Measurements from ENCODE around the gene MRM3. TPM values are rescaled to one million over a fixed set of nuclear protein-coding genes. Genes with fewer than 3 reads are reported as not detected.

MRM3 gene
- total RNA-seq, 1 donor from 2014 or later, result 17.0 TPM

DNA sequence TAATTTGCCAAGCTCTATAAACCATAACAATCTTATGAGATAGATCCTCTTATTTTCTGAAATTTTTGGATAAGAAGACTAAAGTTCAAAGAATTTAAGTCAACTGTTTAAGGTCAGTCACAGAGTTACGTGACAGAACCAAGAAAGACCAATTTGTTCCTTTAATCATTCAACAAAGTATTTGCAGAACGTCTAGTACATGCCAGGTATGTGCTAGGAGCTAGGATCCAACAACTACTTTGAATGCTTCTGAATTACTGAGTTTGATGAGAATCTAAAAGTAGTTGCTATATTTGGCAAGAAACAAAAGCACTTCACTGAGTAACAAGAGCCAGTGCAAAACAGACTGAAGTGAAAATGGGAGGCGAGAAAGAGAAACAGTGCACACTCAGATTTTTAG, 15.1 kb upstream of the MRM3 start:
- no peaks in the 10 kb centered on the region for H3K4me1 ChIP-seq
- H3K27me3 ChIP-seq, result no peaks in the 10 kb centered on the region
- H3K27ac ChIP-seq, result no peak overlapping the region
- intact Hi-C loops (cut with DNase I), result no loop called here
- H3K9me3 ChIP-seq, result no peaks in the 10 kb centered on the region
- H3K4me3 ChIP-seq, result no peak overlapping the region
- peaks cover 41 to 62% of the 10 kb centered on the region in 2 donors for H3K36me3 ChIP-seq
- TF ChIP-seq, protein P1, sequence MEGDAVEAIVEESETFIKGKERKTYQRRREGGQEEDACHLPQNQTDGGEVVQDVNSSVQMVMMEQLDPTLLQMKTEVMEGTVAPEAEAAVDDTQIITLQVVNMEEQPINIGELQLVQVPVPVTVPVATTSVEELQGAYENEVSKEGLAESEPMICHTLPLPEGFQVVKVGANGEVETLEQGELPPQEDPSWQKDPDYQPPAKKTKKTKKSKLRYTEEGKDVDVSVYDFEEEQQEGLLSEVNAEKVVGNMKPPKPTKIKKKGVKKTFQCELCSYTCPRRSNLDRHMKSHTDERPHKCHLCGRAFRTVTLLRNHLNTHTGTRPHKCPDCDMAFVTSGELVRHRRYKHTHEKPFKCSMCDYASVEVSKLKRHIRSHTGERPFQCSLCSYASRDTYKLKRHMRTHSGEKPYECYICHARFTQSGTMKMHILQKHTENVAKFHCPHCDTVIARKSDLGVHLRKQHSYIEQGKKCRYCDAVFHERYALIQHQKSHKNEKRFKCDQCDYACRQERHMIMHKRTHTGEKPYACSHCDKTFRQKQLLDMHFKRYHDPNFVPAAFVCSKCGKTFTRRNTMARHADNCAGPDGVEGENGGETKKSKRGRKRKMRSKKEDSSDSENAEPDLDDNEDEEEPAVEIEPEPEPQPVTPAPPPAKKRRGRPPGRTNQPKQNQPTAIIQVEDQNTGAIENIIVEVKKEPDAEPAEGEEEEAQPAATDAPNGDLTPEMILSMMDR (IDR thresholded peaks at IDR 0.05), result no peak
- DNase-seq (ENCODE audit: low spot score in 2 of 2), result no peak

DNA sequence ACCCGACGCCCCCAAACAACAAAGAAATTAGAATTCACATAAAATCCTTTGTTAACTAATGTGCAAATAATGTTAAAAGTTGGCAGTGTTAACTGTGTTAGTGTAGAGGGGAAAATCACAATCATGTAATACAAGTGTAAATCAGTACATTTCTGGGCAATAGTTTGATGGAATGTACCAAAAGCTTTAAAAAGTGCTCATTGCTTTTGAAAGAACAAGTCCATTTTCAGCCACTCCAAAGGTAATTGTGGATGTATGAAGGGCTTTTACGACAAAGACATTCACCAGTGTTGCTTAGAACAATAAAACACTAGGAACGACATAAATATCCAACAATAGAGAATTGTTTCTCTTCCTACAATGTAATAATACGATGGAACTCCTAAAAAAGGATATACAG, 9.1 kb upstream of the MRM3 start:
- no peaks in the 10 kb centered on the region for H3K9me3 ChIP-seq
- no peak overlapping the region for H3K4me3 ChIP-seq
- TF ChIP-seq, protein P1 (IDR thresholded peaks at IDR 0.05), result no peak
- H3K4me1 ChIP-seq, result no peaks in the 10 kb centered on the region
- no peaks in the 10 kb centered on the region for H3K27me3 ChIP-seq
- H3K27ac ChIP-seq, result no peak overlapping the region
- H3K36me3 ChIP-seq, result peaks cover 65 to 80% of the 10 kb centered on the region in 2 donors
- intact Hi-C loops (cut with DNase I), result no loop called here
- no peak for DNase-seq (ENCODE audit: low spot score in 2 of 2)

DNA sequence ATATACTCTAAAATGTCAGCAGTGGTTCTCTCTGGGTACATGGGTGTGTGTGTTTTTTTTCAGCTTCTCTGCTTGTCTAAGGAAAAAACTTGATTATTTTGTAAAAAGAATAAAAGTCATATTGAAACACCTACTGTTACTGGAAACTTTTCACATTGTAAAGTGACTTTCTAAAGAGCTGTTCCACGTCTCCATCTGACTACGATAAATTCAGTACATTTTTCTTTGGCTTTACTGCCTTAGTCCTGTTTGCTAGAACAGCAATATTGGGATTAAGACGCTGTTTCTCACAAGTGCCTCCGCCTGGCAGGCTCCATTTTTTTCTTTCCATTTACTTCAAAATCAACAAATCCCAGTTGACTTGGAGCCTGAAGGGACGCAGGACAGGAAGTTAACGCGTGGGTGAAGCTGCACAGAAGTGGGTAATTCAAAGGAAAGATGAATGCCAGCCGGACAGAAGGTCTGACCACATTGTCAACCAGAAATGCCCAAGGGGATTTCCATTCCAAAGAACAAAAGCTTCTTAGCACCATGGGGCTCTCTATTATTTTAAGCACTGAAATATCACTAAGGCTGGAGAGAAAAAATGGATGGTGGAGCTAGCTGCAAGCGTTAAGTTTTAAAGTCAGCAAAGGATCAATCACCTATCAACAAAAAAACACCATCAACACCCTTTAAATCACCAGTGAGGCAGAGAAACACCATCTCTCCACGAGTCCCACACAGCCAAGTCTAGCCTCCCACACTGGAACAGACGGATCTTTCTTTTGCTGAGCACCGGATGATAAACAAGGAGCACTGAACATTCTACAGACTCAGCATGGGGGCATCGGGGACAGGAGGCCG, 8.5 kb upstream of the MRM3 start:
- TF ChIP-seq, protein P1 (IDR thresholded peaks at IDR 0.05), result no peak
- Histone ChIP-seq H3K9me3 (no peaks in the 10 kb centered on the region), H3K4me1 (no peaks in the 10 kb centered on the region), H3K4me3 (no peak overlapping the region), H3K27me3 (no peaks in the 10 kb centered on the region), H3K36me3 (peaks cover 72 to 86% of the 10 kb centered on the region in 2 donors), H3K27ac (no peak overlapping the region)
- intact Hi-C loops (cut with DNase I), result no loop called here
- DNase-seq (ENCODE audit: low spot score in 2 of 2), result no peak

GRCh38 chr17:774313-774584, 7.9 kb upstream of the MRM3 start:
- Histone ChIP-seq H3K27ac (no peak overlapping the region), H3K9me3 (no peaks in the 10 kb centered on the region), H3K4me3 (no peak overlapping the region), H3K36me3 (peaks cover 70 to 81% of the 10 kb centered on the region in 2 donors), H3K4me1 (no peaks in the 10 kb centered on the region), H3K27me3 (no peaks in the 10 kb centered on the region)
- TF ChIP-seq, protein P1 (IDR thresholded peaks at IDR 0.05), result no peak
- DNase-seq (ENCODE audit: low spot score in 2 of 2), result no peak
- intact Hi-C loops (cut with DNase I), result no loop called here

DNA sequence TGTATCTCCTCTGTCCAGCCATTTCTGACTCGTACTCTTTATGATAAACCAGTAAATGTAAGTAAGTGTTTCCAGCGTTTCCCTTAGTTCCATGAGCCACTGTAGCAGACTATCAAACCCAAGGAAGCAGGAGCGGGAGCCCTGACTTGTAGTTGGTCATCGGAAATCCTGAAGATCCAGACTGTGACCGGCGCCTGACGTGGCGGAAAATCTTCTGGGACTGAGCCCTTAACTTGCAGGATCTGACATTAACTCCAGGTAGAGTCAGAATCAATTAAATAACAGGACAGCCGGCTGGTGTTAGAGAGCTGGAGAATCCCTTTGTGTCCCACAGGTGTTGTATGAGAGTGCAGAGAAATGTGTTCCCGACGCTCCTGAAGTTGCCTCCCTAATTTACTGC, 4.1 kb upstream of the MRM3 start:
- peaks cover 3 to 10% of the 10 kb centered on the region in 2 donors for H3K4me1 ChIP-seq
- H3K9me3 ChIP-seq, result no peaks in the 10 kb centered on the region
- TF ChIP-seq, protein P1 (IDR thresholded peaks at IDR 0.05), result no peak
- no peak overlapping the region for H3K4me3 ChIP-seq
- no peak overlapping the region for H3K27ac ChIP-seq
- H3K36me3 ChIP-seq, result peaks cover 43 to 51% of the 10 kb centered on the region in 2 donors
- no peak for DNase-seq (ENCODE audit: low spot score in 2 of 2)
- no peaks in the 10 kb centered on the region for H3K27me3 ChIP-seq
- intact Hi-C loops (cut with DNase I), result no loop called here

Data from ascending aorta (tissue), 2 donors.